Kidney glomerular epithelial cell (primary cell): ENCODE results near the gene CARD8.
"Not testable (repeated sequence)": the region's sequence is repeated elsewhere in the genome, so short reads cannot be mapped to it uniquely, and the experiment has no call there.

Source experiments
- DNase-seq: peaks from one replicate; lab custom pipeline; 2025; lab: John Stamatoyannopoulos, UW

The CARD8 gene

DNA sequence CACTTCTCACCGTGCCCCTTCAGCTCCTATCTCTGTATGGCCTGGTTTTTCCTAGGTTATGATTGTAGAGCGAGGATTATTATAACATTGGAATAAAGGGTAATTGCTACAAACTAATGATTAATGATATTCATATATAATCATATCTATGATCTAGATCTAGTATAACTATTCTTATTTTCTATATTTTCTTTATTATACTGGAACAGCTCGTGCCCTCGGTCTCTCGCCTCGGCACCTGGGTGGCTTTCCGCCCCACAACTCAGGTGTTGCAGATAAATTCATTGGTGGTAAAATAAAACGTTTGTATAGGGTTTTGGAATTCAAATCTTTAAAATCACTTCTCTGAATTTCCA is 4.6 kb upstream of the CARD8 start:
- not testable (repeated sequence) for DNase-seq

DNA sequence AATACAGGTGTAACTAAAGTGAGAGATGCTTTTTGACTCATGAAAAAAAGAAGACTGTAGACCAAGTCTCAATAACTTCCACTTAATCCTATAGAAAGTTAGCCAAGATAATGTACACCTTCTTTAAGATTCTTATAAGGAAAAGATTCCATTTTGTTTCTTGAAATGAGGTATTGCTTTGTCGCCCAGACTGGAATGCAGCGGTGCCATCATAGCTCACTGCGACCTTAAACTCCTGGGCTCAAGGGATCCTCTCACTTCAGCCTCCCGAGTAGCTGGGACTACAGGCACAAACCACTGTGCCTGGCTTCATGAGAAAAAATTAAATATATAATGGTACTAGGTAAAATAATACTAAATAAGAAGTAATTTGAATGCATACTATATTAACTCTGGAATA is 3.3 kb upstream of the CARD8 start:
- DNase-seq: not testable (repeated sequence)

DNA sequence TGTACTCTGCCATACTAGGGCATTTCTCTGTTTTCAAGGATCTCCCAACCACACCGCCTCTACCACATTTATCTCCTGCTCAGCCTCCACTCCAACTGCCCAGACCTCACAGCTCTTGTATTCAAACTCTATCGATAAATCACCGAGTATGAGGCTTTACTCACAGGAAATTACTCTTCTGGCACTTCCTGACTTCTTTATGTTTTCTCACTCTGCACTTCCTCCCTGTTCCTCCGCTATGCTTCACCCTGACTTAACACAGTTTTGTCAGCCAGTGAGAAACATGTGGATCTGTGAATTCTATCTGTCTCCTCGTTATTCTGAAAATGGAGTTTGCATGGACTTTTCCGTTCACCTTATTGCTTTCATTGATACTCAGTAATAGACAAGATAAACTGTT is 2.6 kb upstream of the CARD8 start:
- DNase-seq: no peak

DNA sequence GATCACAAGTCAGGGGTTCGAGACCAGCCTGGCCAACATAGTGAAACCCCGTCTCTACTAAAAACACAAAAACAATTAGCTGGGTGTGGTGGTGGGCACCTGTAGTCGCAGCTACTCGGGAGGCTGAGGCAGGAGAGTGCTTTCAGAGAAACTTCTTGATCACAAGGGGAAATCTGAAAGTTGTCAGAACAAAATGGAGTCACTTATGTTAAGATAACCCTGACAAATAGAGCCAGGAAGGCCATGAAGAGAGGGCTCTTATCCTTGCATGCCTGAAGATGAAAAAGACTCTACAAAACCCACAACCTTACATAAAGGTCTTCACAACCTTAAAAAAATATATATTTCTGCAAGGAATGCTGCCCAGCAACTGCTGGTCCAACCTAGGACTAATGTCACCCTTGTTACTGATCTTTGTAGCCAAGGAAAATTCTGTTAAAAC is 1.2 kb downstream of the CARD8 start:
- DNase-seq: no peak

DNA sequence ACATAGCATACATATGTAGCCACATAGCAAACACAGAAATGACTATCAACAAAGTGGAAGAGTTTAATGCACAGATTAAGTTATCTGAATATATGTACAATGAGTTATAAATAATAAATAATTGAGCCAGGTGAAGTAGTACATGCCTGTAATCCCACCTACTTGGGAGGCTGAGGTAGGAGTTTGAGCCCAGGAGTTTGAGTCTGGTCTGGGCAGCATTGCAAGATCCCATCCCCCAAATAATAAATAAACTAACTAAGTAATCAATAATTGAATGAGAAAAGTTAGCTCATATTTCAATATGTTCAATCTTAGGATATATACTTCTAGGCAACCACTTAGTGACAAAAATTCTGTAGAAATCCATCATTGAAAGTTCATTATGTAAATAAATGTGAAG is 1.7 kb downstream of the CARD8 start:
- no peak for DNase-seq

DNA sequence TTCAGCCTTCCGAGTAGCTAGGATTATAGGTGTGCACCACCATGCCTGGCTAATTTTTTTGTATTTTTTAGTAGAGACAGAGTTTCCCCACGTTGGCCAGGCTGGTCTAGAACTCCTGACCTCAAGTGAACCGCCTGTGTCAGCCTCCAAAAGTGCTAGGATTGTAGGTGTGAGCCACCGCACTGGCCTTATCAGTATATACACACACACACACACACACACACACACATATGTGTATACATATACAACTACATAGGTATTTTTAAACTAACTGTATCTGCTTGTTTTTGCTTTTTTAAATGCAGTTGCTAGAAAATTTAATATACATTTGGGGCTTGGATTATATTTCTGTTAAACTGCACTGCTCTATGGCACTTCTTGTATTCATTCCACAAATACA is 3.1 kb downstream of the CARD8 start:
- DNase-seq: no peak

DNA sequence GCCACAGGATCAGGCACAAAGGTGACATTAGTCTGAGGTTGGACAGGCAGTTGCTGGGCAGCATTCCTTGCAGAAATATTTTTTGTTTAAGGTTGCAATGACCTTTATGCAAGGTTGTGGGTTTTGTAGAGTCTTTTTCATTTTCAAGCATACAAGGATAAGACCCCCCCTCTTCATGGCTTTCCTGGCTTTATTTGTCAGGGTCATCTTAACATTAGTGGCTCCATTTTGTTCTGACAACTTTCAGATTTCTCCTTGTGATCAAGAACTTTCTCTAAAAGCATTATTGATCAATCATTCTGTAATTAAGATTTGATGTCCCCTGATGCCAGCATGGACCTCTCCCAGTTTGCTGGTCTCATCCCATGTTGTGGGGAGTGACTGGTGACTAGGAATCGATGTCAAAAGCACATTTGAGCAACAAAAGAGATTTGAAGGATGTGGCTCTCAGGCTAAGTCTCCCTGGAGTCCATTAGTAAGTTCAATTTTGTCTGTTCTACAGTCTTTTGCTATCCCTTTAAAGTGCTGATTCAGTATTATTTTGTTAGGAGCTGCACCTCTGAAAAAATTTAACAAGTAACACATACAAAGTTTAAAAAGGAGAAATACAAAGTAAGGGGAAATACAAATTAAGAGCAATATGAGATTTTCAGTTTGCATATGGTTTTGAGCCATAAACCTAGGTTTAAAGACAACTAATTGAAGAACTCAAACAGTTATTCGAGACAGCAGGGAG is 5.3 kb downstream of the CARD8 start:
- DNase-seq: no peak

DNA sequence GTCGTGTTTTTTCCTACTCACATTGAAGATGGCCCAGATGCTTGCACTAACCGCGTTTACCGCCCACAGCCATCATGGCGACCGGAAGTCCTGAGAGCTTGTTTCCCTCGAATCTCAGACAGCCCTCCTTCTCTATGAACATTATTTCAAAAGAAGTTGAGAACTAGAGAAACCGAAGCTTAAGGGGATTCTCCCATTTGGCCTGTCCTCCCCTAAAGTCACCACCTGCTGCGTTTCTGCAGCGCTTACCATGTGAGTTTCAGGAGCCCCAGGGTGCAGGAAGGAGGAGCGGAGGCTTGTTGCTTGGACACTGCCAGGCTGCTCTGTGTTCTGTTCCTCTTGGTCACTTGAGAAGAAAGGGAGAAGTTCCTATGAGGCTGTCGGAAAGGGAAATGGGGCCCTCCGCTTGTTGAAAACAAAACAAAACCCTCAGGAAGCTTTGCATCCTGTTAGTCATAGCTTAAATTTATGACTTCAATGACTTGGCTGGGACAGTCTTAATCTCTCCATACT is 6.2 kb downstream of the CARD8 start:
- DNase-seq: no peak

DNA sequence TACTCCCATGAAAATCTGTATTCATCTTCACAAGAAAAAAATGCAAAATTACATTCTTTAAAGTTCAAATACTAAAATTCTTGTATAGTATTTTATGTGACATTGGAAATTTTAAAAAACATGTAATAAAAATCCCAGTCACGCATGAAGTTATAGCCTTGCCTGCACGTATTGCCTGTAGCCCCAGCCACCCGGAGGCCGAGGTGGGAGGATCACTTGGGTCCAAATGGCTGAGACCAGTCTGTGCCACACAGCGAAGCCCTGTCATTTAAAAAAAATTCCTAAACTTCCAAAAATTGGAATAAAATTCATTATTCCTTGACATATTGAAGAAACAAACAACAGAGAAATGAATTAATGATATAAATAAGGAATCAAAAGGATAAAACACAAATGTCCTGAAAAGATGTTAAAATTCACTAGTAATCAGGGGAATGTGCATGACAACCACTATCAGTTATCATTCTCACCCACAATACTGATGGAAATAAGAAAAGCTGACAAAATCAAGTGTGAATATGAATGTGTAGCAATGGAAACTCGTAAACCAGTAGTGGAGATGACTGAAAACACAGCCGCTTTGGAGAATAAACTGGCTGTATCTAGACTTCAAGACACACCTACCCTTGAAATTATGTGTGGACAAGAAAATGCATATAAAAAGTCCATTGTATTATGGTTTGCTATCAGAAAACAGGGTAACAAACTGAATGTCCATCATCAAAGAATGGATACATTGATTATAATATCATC is 7.5 kb downstream of the CARD8 start:
- no peak for DNase-seq

DNA sequence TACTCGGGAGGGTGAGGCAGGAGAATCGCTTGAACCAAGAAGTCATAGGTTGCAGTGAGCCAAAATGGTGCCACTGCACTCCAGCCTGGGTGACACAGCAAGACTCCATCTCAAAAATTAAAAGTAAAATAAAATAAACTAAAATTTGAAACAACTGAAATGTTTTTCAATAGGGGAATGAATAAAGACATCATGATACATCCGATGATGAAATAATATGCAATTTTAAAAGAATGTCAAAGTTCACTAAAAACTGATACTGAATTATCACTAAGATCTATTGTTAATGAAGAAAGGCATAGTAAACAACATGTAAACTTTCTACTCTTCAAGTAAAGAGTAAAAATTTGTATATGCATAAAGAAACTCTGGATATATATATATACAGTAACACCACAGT is 8.5 kb downstream of the CARD8 start:
- DNase-seq: no peak

DNA sequence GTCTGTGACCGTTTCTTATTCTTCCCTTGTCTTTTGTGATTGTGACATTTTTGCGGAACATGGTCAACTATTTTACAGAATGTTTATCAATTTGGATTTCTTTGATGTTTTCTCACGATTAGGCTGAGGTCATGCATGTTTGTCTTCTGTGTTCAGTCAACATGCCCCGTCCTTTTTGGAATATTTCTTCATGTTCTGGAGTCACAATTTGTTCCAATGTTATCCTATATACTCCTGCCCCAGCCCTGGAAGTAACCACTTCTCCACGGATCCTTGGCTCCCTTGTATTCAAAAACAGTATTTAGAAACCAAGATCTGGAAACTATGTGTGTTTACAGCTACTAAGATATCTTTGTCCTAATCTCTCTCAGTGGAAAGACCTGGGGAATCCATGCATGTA is 9.6 kb downstream of the CARD8 start:
- DNase-seq: no peak

DNA sequence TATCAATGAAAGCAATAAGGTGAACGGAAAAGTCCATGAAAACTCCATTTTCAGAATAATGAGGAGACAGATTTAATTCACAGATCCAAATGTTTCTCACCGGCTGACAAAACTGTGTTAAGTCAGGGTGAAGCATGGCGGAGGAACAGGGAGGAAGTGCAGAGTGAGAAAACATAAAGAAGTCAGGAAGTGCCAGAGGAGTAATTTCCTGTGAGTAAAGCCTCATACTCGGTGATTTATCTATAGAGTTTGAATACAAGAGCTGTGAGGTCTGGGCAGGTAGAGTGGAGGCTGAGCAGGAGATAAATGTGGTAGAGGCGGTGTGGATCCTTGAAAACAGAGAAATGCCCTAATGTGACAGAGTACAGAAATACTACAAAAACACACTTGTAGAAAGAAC is 11.4 kb downstream of the CARD8 start:
- DNase-seq: no peak

DNA sequence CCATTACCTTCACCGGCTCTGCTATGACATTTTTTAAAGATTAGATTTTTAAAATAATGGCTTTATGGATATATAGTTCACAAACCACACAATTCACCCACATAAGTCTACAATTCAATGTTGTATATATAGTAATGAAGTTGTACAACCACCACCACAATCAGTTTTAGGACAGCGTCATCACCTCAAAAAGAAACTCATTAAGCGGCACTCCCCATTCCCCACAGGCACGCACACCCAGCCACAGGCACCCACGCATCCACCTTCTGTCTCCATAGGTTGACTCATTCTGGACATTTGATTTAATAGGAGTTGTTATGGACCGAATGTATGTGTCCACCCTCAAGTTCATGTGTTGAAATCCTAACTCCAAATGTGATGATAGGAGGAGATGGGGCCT is 13.9 kb downstream of the CARD8 start:
- DNase-seq: not testable (repeated sequence)

DNA sequence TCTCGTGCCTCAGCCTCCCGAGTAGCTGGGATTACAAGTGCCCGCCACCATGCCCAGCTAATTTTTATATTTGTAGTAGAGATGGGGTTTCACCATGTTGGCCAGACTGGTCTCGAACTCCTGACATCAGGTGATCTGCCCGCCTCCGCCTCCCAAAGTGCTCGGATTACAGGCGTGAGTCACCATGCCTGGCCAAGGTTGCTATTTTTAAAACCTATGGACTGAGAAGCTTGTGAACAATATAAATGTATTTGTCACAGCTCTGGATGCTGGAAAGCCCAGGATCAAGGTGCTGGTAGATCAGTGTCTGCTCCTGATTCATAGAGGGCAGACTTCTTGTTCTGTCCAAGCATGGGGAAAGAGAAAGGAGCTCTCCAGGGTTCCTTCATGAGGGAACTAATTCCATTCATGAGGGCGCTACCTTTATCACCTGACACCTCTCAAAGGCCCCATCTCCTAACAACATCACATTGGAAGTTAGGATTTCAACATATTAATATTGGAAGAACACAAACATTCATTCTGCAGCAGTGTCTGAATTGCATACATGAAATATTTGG is 16.1 kb downstream of the CARD8 start:
- DNase-seq: no peak

DNA sequence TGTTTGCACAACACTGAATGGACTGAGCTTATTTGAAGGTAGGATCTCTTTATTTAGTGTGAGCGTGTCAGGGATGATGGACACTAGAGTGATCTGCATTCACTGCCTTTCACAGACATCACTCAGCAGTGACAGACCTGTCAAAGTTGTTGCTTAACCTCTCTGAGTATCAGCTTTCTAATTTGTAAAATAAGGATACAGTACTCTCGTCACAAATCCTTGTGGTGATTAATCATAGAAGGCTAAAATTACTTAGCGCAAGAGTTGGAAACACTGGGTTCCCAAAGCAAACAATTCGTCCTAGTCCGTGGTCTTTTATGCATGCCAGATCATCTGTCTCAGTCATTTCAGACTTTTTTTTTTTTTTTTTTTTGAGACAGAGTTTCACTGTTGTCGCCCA is 16.6 kb downstream of the CARD8 start:
- no peak for DNase-seq

DNA sequence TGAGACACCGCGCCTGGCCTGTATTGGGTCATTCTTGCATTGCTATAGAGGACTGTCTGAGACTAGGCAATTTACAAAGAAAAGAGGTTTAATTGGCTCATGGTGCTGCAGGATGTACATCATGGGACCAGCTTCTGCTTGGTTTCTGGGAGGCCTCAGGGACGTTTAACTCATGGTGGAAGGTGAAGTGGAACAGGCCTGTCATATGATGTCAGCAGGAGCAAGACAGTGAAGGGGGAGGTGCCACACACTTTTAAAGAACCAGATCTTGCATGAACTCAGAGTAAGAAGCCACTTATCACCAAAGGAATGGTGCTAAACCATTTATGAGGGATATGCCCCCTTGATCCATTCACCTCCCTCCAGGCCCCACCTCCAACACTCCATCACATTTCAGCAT is 18.7 kb downstream of the CARD8 start:
- DNase-seq: no peak

DNA sequence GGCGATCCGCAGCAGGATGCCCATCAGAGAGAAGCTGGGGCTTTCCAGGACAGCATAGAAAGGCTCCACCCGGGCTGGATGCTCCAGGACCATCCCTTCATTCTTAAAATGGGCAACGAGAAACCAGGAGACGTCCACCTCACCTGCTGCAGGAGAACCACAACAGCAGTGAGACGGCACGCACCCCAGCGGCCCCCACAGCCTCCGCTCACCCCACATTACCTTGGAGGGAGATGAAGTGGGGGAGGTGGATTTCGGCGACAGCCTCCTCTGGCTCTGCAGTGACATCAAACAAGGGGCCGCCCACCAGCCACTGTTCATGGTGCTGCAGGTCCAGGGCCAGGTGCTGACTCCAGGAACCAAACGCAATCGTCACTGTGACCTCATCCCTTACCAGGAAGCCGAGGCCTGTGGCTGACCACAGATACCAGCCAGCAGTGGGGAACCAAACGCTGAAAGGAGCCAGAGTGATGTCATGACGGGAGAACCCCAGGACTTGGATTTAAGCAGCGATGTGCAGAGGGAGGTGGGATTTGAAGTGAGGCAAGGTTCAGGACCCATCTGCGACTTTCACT is 25.1 kb downstream of the CARD8 start:
- no peak for DNase-seq

DNA sequence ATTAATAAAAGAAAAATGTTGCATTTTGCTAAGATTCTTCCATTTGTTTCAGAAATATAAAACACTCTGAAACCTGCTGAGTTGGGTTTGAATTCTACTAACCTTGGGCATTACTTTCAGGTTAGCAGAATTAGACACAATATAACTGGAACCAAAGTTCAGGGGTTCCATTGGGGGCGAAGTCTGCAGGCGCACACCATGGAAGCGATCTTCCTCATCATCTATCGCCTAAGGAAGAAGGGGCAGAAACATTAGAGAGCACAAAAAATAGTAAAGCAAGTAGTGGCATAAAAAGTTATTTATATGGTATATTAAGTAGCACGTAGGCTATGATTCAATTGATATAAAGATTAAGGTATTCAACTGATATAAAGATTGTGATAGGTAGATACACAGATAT is 34.1 kb downstream of the CARD8 start:
- no peak for DNase-seq

DNA sequence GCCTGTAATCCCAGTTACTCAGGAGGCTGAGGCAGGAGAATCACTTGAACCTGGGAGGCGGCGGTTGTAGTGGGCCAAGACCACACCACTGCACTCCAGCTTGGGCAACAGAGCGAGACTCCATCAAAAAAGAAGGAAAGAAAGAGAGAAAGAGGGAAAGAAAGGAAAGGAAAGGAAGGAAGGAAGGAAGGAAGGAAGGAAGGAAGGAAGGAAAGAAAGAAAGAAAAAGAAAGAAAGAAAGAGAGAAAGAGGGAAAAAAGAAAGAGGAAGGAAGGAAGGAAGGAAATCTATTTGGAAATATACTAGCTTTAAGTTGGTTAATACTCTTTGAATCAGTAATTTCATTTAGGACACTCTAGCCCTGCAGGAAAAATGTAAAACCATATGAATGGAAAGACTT is 34.9 kb downstream of the CARD8 start:
- not testable (repeated sequence) for DNase-seq

DNA sequence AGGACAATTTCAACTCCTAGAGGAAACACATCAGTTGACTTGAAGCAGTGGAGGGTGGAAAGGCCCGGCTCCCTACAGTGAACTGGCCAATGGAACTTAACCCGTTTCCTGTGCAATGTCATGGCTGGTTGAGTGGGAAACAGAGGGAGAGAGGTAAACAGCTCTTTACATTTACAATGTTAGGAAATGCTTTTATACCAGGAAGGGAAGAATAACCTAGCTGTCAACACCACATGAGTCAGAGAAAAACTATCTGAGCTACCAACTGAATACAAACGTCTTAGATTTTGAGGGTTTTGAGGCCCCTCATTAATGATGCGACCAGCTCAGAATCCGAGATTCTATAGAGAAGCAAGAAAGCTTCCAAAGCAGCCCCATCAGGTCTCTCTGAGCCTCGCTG is 36.7 kb downstream of the CARD8 start:
- no peak for DNase-seq

DNA sequence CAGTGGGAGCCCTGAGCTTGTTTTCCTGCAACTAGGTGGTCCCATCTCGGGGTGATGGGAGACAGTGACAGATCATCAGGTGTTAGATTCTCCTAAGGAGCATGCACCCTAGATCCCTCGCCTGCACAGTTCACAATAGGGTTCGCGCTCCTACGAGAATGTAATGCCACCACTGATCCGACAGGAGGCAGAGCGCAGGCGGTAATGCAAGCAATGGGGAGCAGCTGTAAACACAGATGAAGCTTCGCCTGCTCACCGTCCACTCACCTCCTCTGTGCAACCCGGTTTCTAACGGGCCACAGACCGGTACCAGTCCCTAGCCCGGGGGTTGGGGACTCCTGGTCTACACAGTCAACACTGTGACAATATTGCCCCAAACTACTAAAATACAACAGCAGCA is 38.8 kb downstream of the CARD8 start:
- no peak for DNase-seq

DNA sequence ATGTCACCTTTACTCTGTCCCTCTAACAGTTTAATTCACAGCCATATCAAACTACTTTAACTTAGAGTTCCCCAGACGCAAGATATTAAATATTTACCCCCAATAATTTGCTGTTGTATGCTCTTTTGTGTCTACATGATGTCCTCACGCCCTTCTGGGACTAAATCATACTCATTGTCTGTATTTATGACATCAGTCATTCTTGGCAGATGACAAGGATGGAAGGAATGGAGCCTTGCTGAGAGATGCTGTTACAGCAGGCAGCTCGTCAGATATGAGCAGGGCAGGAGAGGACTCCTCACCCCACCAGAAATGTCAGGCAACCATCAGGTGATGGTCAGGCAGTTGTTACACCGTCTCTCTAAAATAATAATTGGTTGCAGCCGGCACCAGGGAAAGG is 41.8 kb downstream of the CARD8 start:
- DNase-seq: no peak

DNA sequence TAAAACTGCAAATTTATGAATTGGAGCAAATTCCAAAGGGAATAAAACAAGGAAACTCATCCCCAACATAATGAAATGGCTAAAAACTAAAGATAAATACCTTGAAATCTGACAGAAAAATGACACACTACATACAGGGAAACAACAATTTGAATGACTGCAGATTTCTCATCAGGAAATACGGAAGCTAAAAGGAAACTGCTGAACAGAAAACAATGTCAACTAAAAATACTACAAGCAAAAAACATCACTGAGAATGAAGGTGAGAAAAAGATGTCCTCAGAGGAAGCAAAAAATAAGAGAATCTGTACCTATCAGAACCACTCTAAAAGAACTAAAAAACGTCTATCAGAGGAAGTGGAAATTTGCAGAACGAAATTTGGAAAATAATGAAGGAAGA is 45.7 kb downstream of the CARD8 start:
- no peak for DNase-seq
